ENCODE results near the gene ROBO3.

- TF ChIP-seq CTCF (IDR thresholded peaks at IDR 0.05) (no peak), ZFX (IDR thresholded peaks at IDR 0.05; ENCODE audit: borderline replicate concordance) (no peak)
These were observed 3.6 kb upstream of the ROBO3 start for GRCh38 chr11:124861670-124862069.

Measured in 22Rv1 (cell line).